PC-3 (cell line): ENCODE measurements around the gene PTTG2. TPM values are rescaled to one million over a fixed set of nuclear protein-coding genes. Genes with fewer than 3 reads are reported as not detected.

Experiments
- ATAC-seq: fragments of 200-7000 bp; cut with Tn5 transposase; 2 replicates; pipeline ENCODE4 v1.9.1; 2020; ENCODE audit warnings: mild to moderate bottlenecking, moderate library complexity
- BruUV-seq: library from RNA; stranded (reverse); fragments of 400-500 nt; replicated peaks from 2 replicates; lab custom pipeline; 2021; lab: Mats Ljungman, UMichigan
- CTCF ChIA-PET: fragments of 300-600 bp; sonication (Branson Sonifier 250); formaldehyde crosslinking; loops from one replicate; lab custom pipeline; 2022; ENCODE audit warnings: antibody characterized with exemption; lab: Charles Lee
- POLR2A ChIA-PET: fragments of 300-600 bp; sonication (Branson Sonifier 250); formaldehyde crosslinking; loops from one replicate; lab custom pipeline; 2022; ENCODE audit warnings: antibody characterized with exemption; ENCODE audit not compliant: unreplicated experiment; lab: Charles Lee
- DNase-seq: peaks from one replicate; pipeline ENCODE4 v3.0.0-alpha.2; 2015
- H2AFZ ChIP-seq: fragments of 300-600 bp; sonication (generic); 2 replicates; pipeline ENCODE4 v1.6.0; 2016; ENCODE audit warnings: antibody characterized with exemption, low read length
- H3F3A ChIP-seq: fragments of 300-600 bp; sonication (generic); one replicate; pipeline ENCODE4 v1.6.0; 2017; ENCODE audit warnings: antibody characterized with exemption, low read length, control low read depth, mild to moderate bottlenecking; ENCODE audit not compliant: unreplicated experiment
- H3K27ac ChIP-seq: fragments of 300-600 bp; sonication (generic); 2 replicates; pipeline ENCODE4 v1.5.1; 2016; ENCODE audit warnings: mild to moderate bottlenecking, low read length
- H3K27me3 ChIP-seq: fragments of 300-600 bp; sonication (generic); 2 replicates; pipeline ENCODE4 v1.6.1; 2016; ENCODE audit warnings: low read length, mixed read lengths
- H3K36me3 ChIP-seq: fragments of 300-600 bp; sonication (generic); 2 replicates; pipeline ENCODE4 v1.6.1; 2016; ENCODE audit warnings: low read depth, mixed run types, low read length, mixed read lengths
- H3K4me1 ChIP-seq: fragments of 300-600 bp; sonication (generic); 2 replicates; pipeline ENCODE4 v1.5.1; 2016; ENCODE audit warnings: low read length; ENCODE audit not compliant: insufficient read depth
- H3K4me2 ChIP-seq: fragments of 300-600 bp; sonication (generic); 2 replicates; pipeline ENCODE4 v1.6.0; 2016; ENCODE audit warnings: low read length
- H3K4me3 ChIP-seq: fragments of 300-600 bp; sonication (generic); 2 replicates; pipeline ENCODE4 v1.5.1; 2016; ENCODE audit warnings: mild to moderate bottlenecking, low read length, mixed read lengths
- H3K79me2 ChIP-seq: fragments of 300-600 bp; sonication (generic); 2 replicates; pipeline ENCODE4 v1.6.1; 2017; ENCODE audit warnings: low read length, mixed read lengths
- H3K9ac ChIP-seq: fragments of 300-600 bp; sonication (generic); 2 replicates; pipeline ENCODE4 v1.6.0; 2016; ENCODE audit warnings: mild to moderate bottlenecking, low read length
- H3K9me2 ChIP-seq: fragments of 300-600 bp; sonication (generic); replicated peaks from 2 replicates; pipeline ENCODE4 v1.6.1; 2016; ENCODE audit warnings: mixed run types, low read length, mixed read lengths
- H3K9me3 ChIP-seq: fragments of 300-600 bp; sonication (generic); 2 replicates; pipeline ENCODE4 v1.6.1; 2016; ENCODE audit warnings: low read length, mixed read lengths
- H4K20me1 ChIP-seq: fragments of 300-600 bp; sonication (generic); 2 replicates; pipeline ENCODE4 v1.6.1; 2016; ENCODE audit warnings: low read length, mixed read lengths
- EZH2 ChIP-seq: fragments of 300-600 bp; sonication (generic); IDR thresholded peaks from one replicate; pipeline ENCODE4 v1.6.1; 2017; ENCODE audit warnings: antibody characterized with exemption, mild to moderate bottlenecking, low read length; ENCODE audit not compliant: unreplicated experiment
- EZH2phosphoT487 ChIP-seq: fragments of 300-600 bp; sonication (generic); IDR thresholded peaks from 2 replicates; pipeline ENCODE4 v1.6.1; 2018; ENCODE audit warnings: mild to moderate bottlenecking, antibody characterized with exemption, low read length, borderline replicate concordance
- intact Hi-C: fragments of 100-400 bp; cut with micrococcal nuclease; formaldehyde crosslinking; loops from 2 replicates; pipeline ENCODE4 v1.9.0; 2023
- total RNA-seq: library from RNA; depleted of rRNA; stranded (reverse); fragments of >200 nt; gene quantifications from 2 replicates; pipeline ENCODE4 v1.2.3, GENCODE V29; 2014
- TF ChIP-seq, protein P1 (sequence below): fragments of 300-600 bp; sonication (generic); conservative IDR thresholded peaks from 2 replicates; pipeline ENCODE4 v1.5.1; 2017; ENCODE audit warnings: antibody characterized with exemption, low read depth, mild to moderate bottlenecking, low read length

Gene PTTG2
- total RNA-seq, 1 experiment from 2014 or later, result not detected

DNA sequence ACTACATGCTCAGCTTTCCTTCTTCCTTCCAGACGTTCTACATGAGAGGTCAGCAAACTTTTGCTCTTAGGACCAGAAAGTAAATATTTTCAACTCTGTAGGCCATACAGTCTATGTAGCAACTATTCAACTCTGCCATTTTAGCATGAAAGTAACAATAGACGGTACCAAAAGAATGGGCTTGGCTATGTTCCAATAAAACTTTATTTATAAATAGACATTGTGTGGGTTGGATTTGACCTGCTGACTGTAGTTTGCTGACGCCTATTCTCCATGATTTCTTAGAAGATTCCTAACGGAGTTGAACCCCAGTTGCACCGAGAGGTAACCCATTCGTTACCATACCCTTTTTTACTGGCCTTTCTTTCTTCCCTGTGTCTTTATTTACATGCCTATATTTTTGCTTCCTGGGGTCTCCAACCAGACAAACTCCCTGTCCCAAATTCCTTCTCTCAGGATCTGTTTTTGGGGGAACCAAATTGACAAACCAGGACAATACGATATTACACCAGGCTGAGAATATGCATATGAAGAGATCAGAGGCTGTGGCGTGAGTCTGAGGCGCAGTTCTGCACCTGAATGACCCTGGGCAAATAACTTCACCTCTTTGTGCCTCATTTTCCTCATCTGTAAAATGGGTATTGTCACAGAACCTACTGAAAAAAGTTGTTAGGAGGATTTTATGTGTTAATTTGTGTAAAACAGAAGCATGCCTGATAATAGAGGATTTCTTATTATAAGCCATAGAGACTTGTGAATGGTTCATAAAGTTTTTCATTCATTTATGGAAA lies 10.4 kb upstream of the PTTG2 start:
- Histone ChIP-seq H3F3A (no peaks in the 10 kb centered on the region), H2AFZ (no peak overlapping the region), H3K27ac (no peak overlapping the region), H3K9ac (no peak overlapping the region), H3K4me1 (peaks cover 6% of the 10 kb centered on the region; the same call in 1 of the 2 replicates), H3K4me2 (no peak overlapping the region), H3K36me3 (no peaks in the 10 kb centered on the region), H3K9me3 (no peaks in the 10 kb centered on the region), H3K9me2 (no peaks in the 10 kb centered on the region), H3K4me3 (no peak overlapping the region), H3K27me3 (no peaks in the 10 kb centered on the region), H3K79me2 (no peaks in the 10 kb centered on the region), H4K20me1 (no peaks in the 10 kb centered on the region)
- no TSS peak for BruUV-seq
- CTCF ChIA-PET, result no interaction called here
- ATAC-seq (no peak), DNase-seq (no peak)
- TF ChIP-seq, protein P1, sequence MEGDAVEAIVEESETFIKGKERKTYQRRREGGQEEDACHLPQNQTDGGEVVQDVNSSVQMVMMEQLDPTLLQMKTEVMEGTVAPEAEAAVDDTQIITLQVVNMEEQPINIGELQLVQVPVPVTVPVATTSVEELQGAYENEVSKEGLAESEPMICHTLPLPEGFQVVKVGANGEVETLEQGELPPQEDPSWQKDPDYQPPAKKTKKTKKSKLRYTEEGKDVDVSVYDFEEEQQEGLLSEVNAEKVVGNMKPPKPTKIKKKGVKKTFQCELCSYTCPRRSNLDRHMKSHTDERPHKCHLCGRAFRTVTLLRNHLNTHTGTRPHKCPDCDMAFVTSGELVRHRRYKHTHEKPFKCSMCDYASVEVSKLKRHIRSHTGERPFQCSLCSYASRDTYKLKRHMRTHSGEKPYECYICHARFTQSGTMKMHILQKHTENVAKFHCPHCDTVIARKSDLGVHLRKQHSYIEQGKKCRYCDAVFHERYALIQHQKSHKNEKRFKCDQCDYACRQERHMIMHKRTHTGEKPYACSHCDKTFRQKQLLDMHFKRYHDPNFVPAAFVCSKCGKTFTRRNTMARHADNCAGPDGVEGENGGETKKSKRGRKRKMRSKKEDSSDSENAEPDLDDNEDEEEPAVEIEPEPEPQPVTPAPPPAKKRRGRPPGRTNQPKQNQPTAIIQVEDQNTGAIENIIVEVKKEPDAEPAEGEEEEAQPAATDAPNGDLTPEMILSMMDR, result no peak
- TF ChIP-seq EZH2phosphoT487 (no peak), EZH2 (no peak)
- intact Hi-C loops, result no loop called here
- POLR2A ChIA-PET, result no interaction called here

DNA sequence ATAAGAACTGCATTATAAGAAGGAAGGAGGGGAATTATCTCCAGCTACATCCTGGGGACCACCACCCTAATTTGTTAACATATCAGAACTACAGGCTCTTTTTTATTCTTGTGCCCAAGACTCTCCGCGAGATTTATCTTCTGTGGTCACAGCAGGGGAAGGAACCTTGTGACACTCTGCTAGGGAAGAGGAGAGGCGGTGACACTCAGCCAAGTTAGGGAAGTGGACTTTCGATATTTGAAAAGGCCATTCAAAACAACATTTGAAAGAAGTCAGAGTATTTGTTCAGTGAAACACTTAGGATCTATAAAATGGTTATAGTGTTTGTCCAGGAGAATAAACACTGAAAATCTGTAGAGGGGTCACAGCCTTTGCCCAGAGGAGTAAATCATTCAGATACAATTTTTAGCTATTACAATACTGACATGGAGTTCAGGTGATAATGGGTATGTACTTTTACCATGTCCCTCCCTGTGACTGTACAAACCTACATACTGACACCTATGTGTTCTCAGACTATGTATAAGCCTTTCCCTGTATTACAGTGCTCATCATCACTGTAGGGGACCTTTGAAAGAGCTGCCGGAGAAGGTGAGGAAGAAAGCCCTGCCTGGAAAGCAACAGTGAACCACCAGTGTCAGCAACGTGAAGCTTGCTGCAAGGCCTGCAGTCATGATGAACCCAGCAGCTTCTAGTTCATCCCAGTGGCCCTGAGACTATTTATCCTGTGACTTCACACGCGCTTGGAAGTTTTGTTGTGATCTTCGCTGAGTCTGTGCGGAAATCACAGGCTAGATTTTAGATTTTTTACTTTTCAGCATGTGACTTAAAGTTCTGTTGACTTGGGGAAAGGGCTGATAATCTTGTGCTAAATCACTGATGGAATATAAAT lies 8.5 kb upstream of the PTTG2 start:
- ATAC-seq (peak; percentile 88), DNase-seq (peak; percentile 8)
- no peaks in the 10 kb centered on the region for H3K9me2 ChIP-seq
- no peak overlapping the region for H2AFZ ChIP-seq
- no peak overlapping the region for H3K4me3 ChIP-seq
- intact Hi-C loops, result no loop called here
- no peaks in the 10 kb centered on the region for H3K79me2 ChIP-seq
- ChIA-PET CTCF (interaction anchor here (0.6 kb wide), 1 partner anchor 26 kb away, joined by 3 read pairs; no protein-coding TSS in a partner anchor), POLR2A (no interaction called here)
- no TSS peak for BruUV-seq
- H3K9me3 ChIP-seq, result no peaks in the 10 kb centered on the region
- H3F3A ChIP-seq, result no peaks in the 10 kb centered on the region
- no peaks in the 10 kb centered on the region for H3K36me3 ChIP-seq
- H4K20me1 ChIP-seq, result no peaks in the 10 kb centered on the region
- no peak overlapping the region for H3K9ac ChIP-seq
- peaks cover 6% of the 10 kb centered on the region; the same call in 1 of the 2 replicates for H3K4me1 ChIP-seq
- H3K4me2 ChIP-seq, result no peak overlapping the region
- TF ChIP-seq EZH2phosphoT487 (no peak), EZH2 (no peak)
- TF ChIP-seq, protein P1, result no peak
- no peak overlapping the region for H3K27ac ChIP-seq
- no peaks in the 10 kb centered on the region for H3K27me3 ChIP-seq
